Measurements from ENCODE around the gene ZXDC.

- TF ChIP-seq CTCF (IDR thresholded peaks at IDR 0.05; ENCODE audit: poor library complexity): no peak
- no peak for TF ChIP-seq EZH2 (IDR thresholded peaks at IDR 0.05; ENCODE audit: borderline replicate concordance)
Observed at GRCh38 chr3:126507886-126508285, 32.2 kb upstream of the ZXDC start.
